T-cell (primary cell): ENCODE measurements around the gene UBLCP1. TPM values are rescaled to one million over a fixed set of nuclear protein-coding genes. Genes with fewer than 3 reads are reported as not detected.

Source experiments
- ATAC-seq, 4 experiments: fragments of 200-7000 bp in 3 of 4; fragments of 150-1000 bp in 1 of 4; cut with Tn5 transposase; replicated peaks in 1 of 4; 1 replicate in 3 of 4; 2 replicates in 1 of 4; pipeline ENCODE4 v1.10.0; 2021; ENCODE audit warnings: moderate library complexity in 3 of 4, mild to moderate bottlenecking in 2 of 4, moderate number of reproducible peaks in 1 of 4
- CTCF ChIA-PET, 2 donors: fragments of 300-600 bp; sonication (Branson Sonifier 250); formaldehyde crosslinking; loops; one replicate each; lab custom pipeline; 2022; ENCODE audit warnings: antibody characterized with exemption in 2 of 2; lab: Charles Lee
- POLR2A ChIA-PET, 2 donors: fragments of 300-600 bp; sonication (Branson Sonifier 250); formaldehyde crosslinking; loops; one replicate each; lab custom pipeline; 2022; ENCODE audit warnings: antibody characterized with exemption in 2 of 2; lab: Charles Lee
- DNase-seq, 35 experiments: peaks; one replicate each; pipeline versions ENCODE4 v3.0.0 to v3.0.0-alpha.2; 2013 to 2023
- H3K27ac ChIP-seq: one replicate; pipeline ENCODE4 v1.5.1; 2013; ENCODE audit warnings: low read length
- H3K27me3 ChIP-seq, 2 experiments: replicated peaks in 1 of 2; 1 replicate in 1 of 2; 2 replicates in 1 of 2; pipeline versions ENCODE4 v1.6.1 to v1.7.0; 2013; ENCODE audit warnings: low read length in 1 of 2, mixed read lengths in 1 of 2; ENCODE audit not compliant: control insufficient read depth in 2 of 2, insufficient read depth in 2 of 2; ENCODE audit errors: extremely low read depth in 1 of 2
- H3K36me3 ChIP-seq, 2 donors: 1 replicate in 1 of 2; 2 replicates in 1 of 2; pipeline versions ENCODE4 v1.6.1 to v1.7.0; 2013; ENCODE audit warnings: low read length in 1 of 2; ENCODE audit not compliant: control insufficient read depth in 2 of 2, insufficient read depth in 1 of 2; ENCODE audit errors: extremely low read depth in 1 of 2
- H3K4me1 ChIP-seq, 2 experiments: 1 replicate in 1 of 2; 2 replicates in 1 of 2; pipeline versions ENCODE4 v1.6.1 to v1.7.0; 2013; ENCODE audit warnings: low read length in 2 of 2, mixed read lengths in 1 of 2; ENCODE audit not compliant: insufficient read depth in 2 of 2, control insufficient read depth in 1 of 2; ENCODE audit errors: extremely low read depth in 1 of 2
- H3K4me3 ChIP-seq, 2 donors: 1 replicate in 1 of 2; 2 replicates in 1 of 2; pipeline versions ENCODE4 v1.5.1 to v1.7.0; 2013; ENCODE audit warnings: mild to moderate bottlenecking in 2 of 2, low read length in 1 of 2, moderate library complexity in 1 of 2; ENCODE audit not compliant: control insufficient read depth in 1 of 2; ENCODE audit errors: extremely low read depth in 1 of 2
- H3K9me3 ChIP-seq: 2 replicates; pipeline ENCODE4 v1.7.0; 2013
- H3K27ac Mint-ChIP-seq, 2 donors: one replicate each; pipeline ENCODE4 v1.8.0; 2020 to 2021; ENCODE audit warnings: mild to moderate bottlenecking in 2 of 2, mixed read lengths in 2 of 2
- H3K27me3 Mint-ChIP-seq, 2 donors: one replicate each; pipeline ENCODE4 v1.8.0; 2021 to 2022; ENCODE audit warnings: mixed read lengths in 2 of 2
- H3K36me3 Mint-ChIP-seq: one replicate; pipeline ENCODE4 v1.8.0; 2021; ENCODE audit warnings: mixed read lengths
- H3K4me1 Mint-ChIP-seq, 3 donors: one replicate each; pipeline ENCODE4 v1.8.0; 2020 to 2022; ENCODE audit warnings: mixed read lengths in 3 of 3, mild to moderate bottlenecking in 1 of 3
- H3K4me3 Mint-ChIP-seq, 3 donors: one replicate each; pipeline ENCODE4 v1.8.0; 2020 to 2022; ENCODE audit warnings: mild to moderate bottlenecking in 3 of 3, mixed read lengths in 3 of 3, moderate library complexity in 3 of 3
- H3K9me3 Mint-ChIP-seq, 3 donors: one replicate each; pipeline ENCODE4 v1.8.0; 2020 to 2022; ENCODE audit warnings: mixed read lengths in 3 of 3
- WGBS: methylation state at CpG from one replicate; pipeline ENCODE4 v1.1.5; 2013; ENCODE audit warnings: missing lambda C conversion rate; ENCODE audit not compliant: insufficient coverage; 5-methylcytosine and 5-hydroxymethylcytosine counted together
- total RNA-seq, 35 experiments: library from RNA in 6 of 35; stranded (reverse) in 6 of 35; fragments of 120-200 nt in 1 of 35; gene quantifications; one replicate each; pipeline versions ENCODE4 v1.2.1 to v1.2.4 and lab custom pipeline; 2013 to 2026

UBLCP1 gene
- total RNA-seq, 5 donors from 2014 or later (not counting 1 experiment from before 2014, with no cell fraction given): 22.3 to 29.4 (median 27.4) TPM

GRCh38 chr5:159242656-159243055 lies 20.4 kb upstream of the UBLCP1 start:
- ChIA-PET CTCF (interaction anchor here in 1 of 2 donors (0.6 to 1.7 kb wide), 2 partner anchors 86 to 791 kb away, joined by 5 read pairs; no protein-coding TSS in a partner anchor), POLR2A (no interaction called here)
- WGBS: no CpG with 5 or more reads among the region's 4 CpGs
- H3K27me3 ChIP-seq: no peaks in the 10 kb centered on the region
- H3K4me3 ChIP-seq: no peak overlapping the region
- Mint-ChIP-seq H3K27ac (no peak overlapping the region), H3K27me3 (peaks cover 0 to 7% of the 10 kb centered on the region in 2 donors), H3K4me3 (peak overlapping the region in 1 of 3 donors; percentile 39), H3K9me3 (no peaks in the 10 kb centered on the region), H3K4me1 (peaks cover 20 to 23% (median 20%) of the 10 kb centered on the region in 3 donors), H3K36me3 (no peaks in the 10 kb centered on the region)
- no peak for DNase-seq
- H3K27ac ChIP-seq: no peak overlapping the region
- ATAC-seq: peak in 2 of 4 experiments; percentile 36 to 47
- no peaks in the 10 kb centered on the region for H3K36me3 ChIP-seq
- H3K9me3 ChIP-seq: no peaks in the 10 kb centered on the region
- peaks cover 0 to 10% of the 10 kb centered on the region in 2 experiments for H3K4me1 ChIP-seq

- Mint-ChIP-seq H3K27me3 (peaks cover 3 to 9% of the 10 kb centered on the region in 2 donors), H3K27ac (no peak overlapping the region)
- POLR2A ChIA-PET: interaction anchor here in 1 of 2 donors (0.6 kb wide), 1 partner anchor 64 kb away, joined by 3 read pairs; no protein-coding TSS in a partner anchor
Observed at GRCh38 chr5:159243385-159243784, 19.7 kb upstream of the UBLCP1 start.

DNA sequence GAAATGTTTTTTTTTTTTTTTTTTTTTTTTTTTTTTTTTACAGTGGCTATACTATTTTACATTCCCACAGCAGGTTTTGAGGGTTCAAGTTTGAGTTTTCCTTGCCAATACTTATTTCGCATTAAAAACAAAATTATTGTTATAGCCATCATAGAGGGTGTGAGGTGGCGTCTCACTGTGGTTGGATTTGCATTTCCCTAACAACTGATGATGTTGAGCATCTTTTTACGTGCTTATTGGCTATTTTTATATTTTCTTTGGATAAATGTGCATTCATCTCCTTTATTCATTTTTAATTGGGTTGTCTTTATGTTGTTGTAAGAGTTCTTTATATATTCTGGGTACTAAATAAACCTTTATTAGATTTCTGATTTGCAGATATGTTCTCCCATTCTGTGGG lies 18.9 kb upstream of the UBLCP1 start:
- DNase-seq (no peak), ATAC-seq (no peak)
- no peaks in the 10 kb centered on the region for H3K36me3 ChIP-seq
- ChIA-PET CTCF (no interaction called here), POLR2A (no interaction called here)
- no CpG with 5 or more reads among the region's 3 CpGs for WGBS
- Mint-ChIP-seq H3K27me3 (peaks cover 9 to 10% of the 10 kb centered on the region in 2 donors), H3K36me3 (no peaks in the 10 kb centered on the region), H3K4me1 (peaks cover 20 to 23% (median 20%) of the 10 kb centered on the region in 3 donors), H3K27ac (no peak overlapping the region), H3K4me3 (no peak overlapping the region), H3K9me3 (no peaks in the 10 kb centered on the region)
- H3K9me3 ChIP-seq: no peaks in the 10 kb centered on the region
- H3K27me3 ChIP-seq: no peaks in the 10 kb centered on the region
- H3K4me3 ChIP-seq: no peak overlapping the region
- no peak overlapping the region for H3K27ac ChIP-seq
- H3K4me1 ChIP-seq: peaks cover 0 to 10% of the 10 kb centered on the region in 2 experiments

More at GRCh38 chr5:159243385-159243784, 19.7 kb upstream of the UBLCP1 start:
- Histone ChIP-seq H3K4me3 (no peak overlapping the region), H3K36me3 (no peaks in the 10 kb centered on the region), H3K27me3 (no peaks in the 10 kb centered on the region), H3K27ac (no peak overlapping the region), H3K4me1 (peaks cover 0 to 10% of the 10 kb centered on the region in 2 experiments), H3K9me3 (no peaks in the 10 kb centered on the region)
- peaks cover 20 to 23% (median 20%) of the 10 kb centered on the region in 3 donors for H3K4me1 Mint-ChIP-seq
- H3K4me3 Mint-ChIP-seq: no peak overlapping the region
- ATAC-seq (no peak), DNase-seq (no peak)
- CTCF ChIA-PET: interaction anchor here in 1 of 2 donors (0.6 to 1.7 kb wide), 2 partner anchors 86 to 790 kb away, joined by 5 read pairs; no protein-coding TSS in a partner anchor
- no peaks in the 10 kb centered on the region for H3K9me3 Mint-ChIP-seq
- no peaks in the 10 kb centered on the region for H3K36me3 Mint-ChIP-seq

DNA sequence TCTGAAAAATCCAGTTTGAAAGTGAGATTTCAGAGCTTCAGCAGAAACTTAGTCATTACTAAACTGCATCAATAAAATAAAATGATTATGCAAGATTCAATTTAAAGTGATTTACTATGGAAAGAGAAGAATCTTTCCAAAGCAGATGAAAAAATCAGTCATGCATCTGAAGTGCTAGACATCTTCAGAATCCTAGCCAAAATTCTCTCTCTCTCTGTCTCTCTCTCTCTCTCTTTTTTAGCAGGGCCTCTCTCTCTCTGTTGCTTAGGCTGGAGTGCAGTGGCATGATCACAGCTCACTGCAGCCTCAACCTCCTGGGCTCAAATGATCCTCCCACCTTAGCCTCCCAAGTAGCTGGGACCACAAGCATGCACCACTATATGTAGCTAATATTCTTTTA lies 18.2 kb upstream of the UBLCP1 start:
- no peak overlapping the region for H3K4me3 ChIP-seq
- H3K4me1 ChIP-seq: peaks cover 0 to 10% of the 10 kb centered on the region in 2 experiments
- peaks cover 20 to 23% (median 20%) of the 10 kb centered on the region in 3 donors for H3K4me1 Mint-ChIP-seq
- H3K4me3 Mint-ChIP-seq: no peak overlapping the region
- H3K27me3 Mint-ChIP-seq: peaks cover 9 to 11% of the 10 kb centered on the region in 2 donors
- DNase-seq (no peak), ATAC-seq (no peak)
- H3K36me3 Mint-ChIP-seq: no peaks in the 10 kb centered on the region
- H3K9me3 ChIP-seq: no peaks in the 10 kb centered on the region
- peaks cover 0 to 4% of the 10 kb centered on the region in 2 experiments for H3K27me3 ChIP-seq
- H3K9me3 Mint-ChIP-seq: no peaks in the 10 kb centered on the region
- no peaks in the 10 kb centered on the region for H3K36me3 ChIP-seq
- ChIA-PET CTCF (interaction anchor here in 1 of 2 donors (1.0 kb wide), 1 partner anchor 85 kb away, joined by 3 read pairs; no protein-coding TSS in a partner anchor), POLR2A (interaction anchor here in 1 of 2 donors (0.5 kb wide), 2 partner anchors 715 to 1388 kb away, joined by 3 to 5 read pairs; no protein-coding TSS in a partner anchor)
- H3K27ac Mint-ChIP-seq: peak overlapping the region in 1 of 2 donors; percentile 53
- no peak overlapping the region for H3K27ac ChIP-seq

GRCh38 chr5:159249158-159249557 lies 13.9 kb upstream of the UBLCP1 start:
- Histone ChIP-seq H3K9me3 (no peaks in the 10 kb centered on the region), H3K4me3 (no peak overlapping the region), H3K27ac (no peak overlapping the region), H3K4me1 (no peaks in the 10 kb centered on the region), H3K36me3 (no peaks in the 10 kb centered on the region), H3K27me3 (peaks cover 0 to 4% of the 10 kb centered on the region in 2 experiments)
- Mint-ChIP-seq H3K9me3 (no peaks in the 10 kb centered on the region), H3K27ac (no peak overlapping the region), H3K4me1 (no peaks in the 10 kb centered on the region), H3K4me3 (no peak overlapping the region), H3K27me3 (peaks cover 9 to 11% of the 10 kb centered on the region in 2 donors), H3K36me3 (no peaks in the 10 kb centered on the region)
- DNase-seq (no peak), ATAC-seq (no peak)
- ChIA-PET CTCF (no interaction called here), POLR2A (no interaction called here)
- no CpG with 5 or more reads among the region's 2 CpGs for WGBS

DNA sequence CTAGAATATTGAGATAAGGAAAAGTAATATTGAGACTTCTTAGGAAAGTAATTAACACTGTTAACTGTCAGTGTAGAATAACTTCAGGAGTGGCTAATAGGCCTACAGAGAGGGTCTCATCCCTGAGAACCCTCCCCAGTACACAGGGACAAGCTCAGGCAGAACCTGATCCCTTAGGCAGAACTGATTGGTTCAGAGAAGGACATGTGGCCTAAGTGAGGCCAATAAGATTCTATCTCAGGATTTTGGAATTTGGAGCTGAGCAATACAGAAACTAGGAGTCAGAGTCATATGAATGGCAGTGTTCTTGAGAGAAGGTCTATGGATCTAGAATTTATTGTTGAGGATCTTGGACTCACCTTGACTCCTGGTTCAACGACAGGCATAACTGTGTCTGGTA lies 10.9 kb upstream of the UBLCP1 start:
- Mint-ChIP-seq H3K27ac (no peak overlapping the region), H3K4me3 (no peak overlapping the region), H3K4me1 (no peaks in the 10 kb centered on the region), H3K27me3 (peaks cover 2 to 11% of the 10 kb centered on the region in 2 donors), H3K36me3 (no peaks in the 10 kb centered on the region), H3K9me3 (no peaks in the 10 kb centered on the region)
- Histone ChIP-seq H3K36me3 (no peaks in the 10 kb centered on the region), H3K9me3 (no peaks in the 10 kb centered on the region), H3K4me1 (no peaks in the 10 kb centered on the region), H3K27ac (no peak overlapping the region), H3K27me3 (peaks cover 0 to 4% of the 10 kb centered on the region in 2 experiments), H3K4me3 (no peak overlapping the region)
- ATAC-seq: no peak
- CTCF ChIA-PET: no interaction called here
- POLR2A ChIA-PET: interaction anchor here in 1 of 2 donors (0.5 to 0.7 kb wide), 2 partner anchors 48 to 427 kb away, joined by 3 to 5 read pairs; no protein-coding TSS in a partner anchor
- DNase-seq: no peak
- no CpG with 5 or more reads among the region's 1 CpG for WGBS
